Myometrial cell (primary cell): Measurements from ENCODE around the gene RHO. TPM values are rescaled to one million over a fixed set of nuclear protein-coding genes. Genes with fewer than 3 reads are reported as not detected.

ENCODE experiments used
- total RNA-seq: library from RNA; depleted of rRNA; stranded (reverse); fragments of >200 nt; gene quantifications from 2 replicates; pipeline ENCODE4 v1.2.3, GENCODE V29; 2015

The RHO gene
- total RNA-seq = not detected in 2 replicates

DNA sequence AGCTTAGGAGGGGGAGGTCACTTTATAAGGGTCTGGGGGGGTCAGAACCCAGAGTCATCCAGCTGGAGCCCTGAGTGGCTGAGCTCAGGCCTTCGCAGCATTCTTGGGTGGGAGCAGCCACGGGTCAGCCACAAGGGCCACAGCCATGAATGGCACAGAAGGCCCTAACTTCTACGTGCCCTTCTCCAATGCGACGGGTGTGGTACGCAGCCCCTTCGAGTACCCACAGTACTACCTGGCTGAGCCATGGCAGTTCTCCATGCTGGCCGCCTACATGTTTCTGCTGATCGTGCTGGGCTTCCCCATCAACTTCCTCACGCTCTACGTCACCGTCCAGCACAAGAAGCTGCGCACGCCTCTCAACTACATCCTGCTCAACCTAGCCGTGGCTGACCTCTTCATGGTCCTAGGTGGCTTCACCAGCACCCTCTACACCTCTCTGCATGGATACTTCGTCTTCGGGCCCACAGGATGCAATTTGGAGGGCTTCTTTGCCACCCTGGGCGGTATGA is at the start of gene RHO:
Gene RHO (plus strand): TSS at position 51 of the 512 bp plus-strand sequence. CDS start 95 bp downstream, at position 146.

DNA sequence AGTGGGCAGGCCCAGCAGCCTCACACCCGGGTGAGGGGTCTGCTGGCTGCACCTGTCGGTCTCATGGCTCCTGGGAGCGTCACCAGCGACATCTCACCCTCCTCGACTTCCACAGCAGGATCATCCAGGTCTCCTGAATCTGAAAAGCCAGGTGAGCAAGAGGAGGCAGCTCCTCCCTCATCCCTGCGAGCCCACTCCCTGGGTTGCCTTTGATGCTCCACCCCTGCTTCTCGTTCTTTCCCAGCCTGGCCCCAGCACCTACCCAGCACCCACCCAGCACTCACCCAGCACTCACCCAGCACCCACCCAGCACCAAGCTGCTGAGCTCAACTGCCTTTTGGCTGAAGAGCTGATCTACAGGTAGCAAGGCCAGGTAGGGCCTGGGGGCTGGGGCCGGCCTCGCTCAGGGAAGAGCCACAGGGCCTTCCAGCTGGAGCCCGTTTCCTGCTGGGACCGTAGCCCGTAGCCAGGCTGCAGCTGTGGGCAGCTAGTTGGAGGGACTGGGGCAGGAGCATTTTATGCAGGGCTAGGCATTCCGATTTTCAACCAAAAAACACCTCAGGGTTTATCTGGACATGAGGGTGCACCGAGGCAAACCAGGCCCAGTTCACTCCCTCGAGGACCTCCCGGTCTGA is 14.8 kb downstream of the RHO start, which contains the start of gene H1-8:
Gene H1-8 (plus strand): TSS at position 20 of the 635 bp plus-strand sequence. CDS start 44 bp downstream, at position 64.

Other genes starting within 250 kb of the RHO start
- gene HMCES, start 249.8 kb upstream of the RHO start, total RNA-seq = 33.4 and 47.9 TPM in 2 replicates
- gene EFCAB12, start 100.0 kb upstream of the RHO start, total RNA-seq = 0.35 TPM in 1 of 2 replicates, not detected in the other
- 16.1 and 20.4 TPM in 2 replicates for gene MBD4, start 88.7 kb upstream of the RHO start, total RNA-seq
- gene IFT122, start 88.4 kb upstream of the RHO start, total RNA-seq = 19.9 and 32.1 TPM in 2 replicates
- gene H1-8, start 14.5 kb downstream of the RHO start, total RNA-seq = not detected in 2 replicates
- gene PLXND1, start 78.0 kb downstream of the RHO start, total RNA-seq = 40.1 and 50.2 TPM in 2 replicates